K562 (cell line): Measurements from ENCODE around the gene BRMS1. TPM values are rescaled to one million over a fixed set of nuclear protein-coding genes. Genes with fewer than 3 reads are reported as not detected.
A peak's percentile ranks its signal among the peaks of the same experiment; 100 is the strongest.

Experiments used
- CBFB ChIP-seq: sonication (generic); formaldehyde crosslinking; IDR thresholded peaks from 2 replicates; pipeline ENCODE4 v1.4.0; 2020; ENCODE audit warnings: mild to moderate bottlenecking, missing genetic modification reagents
- EHMT2 ChIP-seq: fragments of 450-650 bp; IDR thresholded peaks from 2 replicates; pipeline ENCODE4 v1.6.1; 2018; ENCODE audit warnings: antibody characterized with exemption
- ETV1 ChIP-seq: fragments of 450-650 bp; conservative IDR thresholded peaks from 2 replicates; pipeline ENCODE4 v1.6.1; 2016; ENCODE audit warnings: missing genetic modification characterization, control low read depth, low read depth, missing compliant biosample characterization
- FOXJ3 ChIP-seq: sonication (generic); formaldehyde crosslinking; IDR thresholded peaks from 2 replicates; pipeline ENCODE4 v1.4.0; 2020; ENCODE audit warnings: mild to moderate bottlenecking, missing genetic modification reagents
- GABPB1 ChIP-seq: sonication (generic); formaldehyde crosslinking; IDR thresholded peaks from 2 replicates; pipeline ENCODE4 v1.8.0; 2022; ENCODE audit warnings: mild to moderate bottlenecking, missing genetic modification reagents
- GTF2A2 ChIP-seq: IDR thresholded peaks from 2 replicates; pipeline ENCODE4 v1.6.1; 2016; ENCODE audit warnings: mild to moderate bottlenecking, missing genetic modification characterization, missing compliant biosample characterization
- HNRNPH1 ChIP-seq: fragments of 200-400 bp; formaldehyde crosslinking; optimal IDR thresholded peaks from 2 replicates; pipeline ENCODE3; 2017; ENCODE audit warnings: low read depth, mild to moderate bottlenecking, low read length, moderate library complexity
- KLF10 ChIP-seq: fragments of 250-450 bp; sonication (Bioruptor Pico); IDR thresholded peaks from 2 replicates; pipeline ENCODE4 v1.6.1; 2021; ENCODE audit warnings: matching md5 sums
- PPARD ChIP-seq: fragments of 250-450 bp; sonication (Bioruptor Pico); IDR thresholded peaks from 2 replicates; pipeline ENCODE4 v1.8.0; 2022; ENCODE audit warnings: inconsistent platforms, mild to moderate bottlenecking, moderate library complexity
- RAD51 ChIP-seq: fragments of 450-650 bp; IDR thresholded peaks from 2 replicates; pipeline ENCODE4 v1.7.1; 2016; ENCODE audit warnings: low read depth, mild to moderate bottlenecking, borderline replicate concordance
- SIX5 ChIP-seq, 2 experiments: IDR thresholded peaks; 2 replicates each; pipeline ENCODE4 v1.6.1; 2011; ENCODE audit warnings: low read length in 2 of 2, borderline replicate concordance in 1 of 2, low read depth in 1 of 2, mild to moderate bottlenecking in 1 of 2, moderate library complexity in 1 of 2; ENCODE audit not compliant: insufficient read depth in 1 of 2
- SNIP1 ChIP-seq: fragments of 450-650 bp; IDR thresholded peaks from 2 replicates; pipeline ENCODE4 v1.7.1; 2017; ENCODE audit warnings: low read depth, mild to moderate bottlenecking
- TBL1XR1 ChIP-seq, 2 experiments: IDR thresholded peaks; 2 replicates each; pipeline ENCODE4 v1.6.1; 2012; ENCODE audit warnings: improper control_type of control experiment in 2 of 2, low read length in 2 of 2, mild to moderate bottlenecking in 1 of 2
- ZEB2 ChIP-seq: fragments of 450-650 bp; IDR thresholded peaks from 2 replicates; pipeline ENCODE4 v1.6.1; 2016
- ZNF175 ChIP-seq: fragments of 200-800 bp; sonication (Bioruptor generic); IDR thresholded peaks from 2 replicates; pipeline ENCODE4 v1.6.1; 2016; ENCODE audit warnings: low read depth, mild to moderate bottlenecking, missing genetic modification characterization, missing compliant biosample characterization
- ZNF551 ChIP-seq: fragments of 250-450 bp; sonication (Bioruptor Pico); IDR thresholded peaks from 2 replicates; pipeline ENCODE4 v1.5.0; 2021; ENCODE audit warnings: mild to moderate bottlenecking, moderate library complexity
- ZNF830 ChIP-seq: fragments of 250-450 bp; sonication (Bioruptor Pico); IDR thresholded peaks from 2 replicates; pipeline ENCODE4 v1.5.0; 2021; ENCODE audit warnings: mild to moderate bottlenecking
- polyA plus RNA-seq, 8 experiments: library from polyadenylated mRNA; depleted of rRNA in 4 of 8; stranded (reverse) in 5 of 8; unstranded in 3 of 8; fragments of >200 nt; fragmentation: Nextera tagmentation in 2 of 8; fragmentation: Illumina TruSeq in 1 of 8; extraction: Ambion mirVana in 2 of 8; extraction: Trizol in 1 of 8; gene quantifications; 2 replicates each; pipeline versions ENCODE4 v1.2.1 to v1.2.3, GENCODE V29; 2011 to 2014; ENCODE audit warnings: inconsistent platforms in 1 of 8, missing spikeins in 1 of 8
- total RNA-seq, 7 experiments: library from RNA; depleted of rRNA in 6 of 7; stranded (reverse); fragments of >200 nt in 6 of 7; fragmentation: Illumina TruSeq in 2 of 7; extraction: Trizol in 2 of 7; gene quantifications; 2 replicates each; pipeline versions ENCODE4 v1.2.1 to v1.2.3, GENCODE V29; 2011 to 2021; ENCODE audit warnings: low replicate concordance in 1 of 7
- TF ChIP-seq, protein P1 (sequence below): fragments of 250-450 bp; sonication (Bioruptor Pico); IDR thresholded peaks from 2 replicates; pipeline ENCODE4 v1.4.0; 2020
- TF ChIP-seq, protein P2 (sequence below): fragments of 250-450 bp; sonication (Bioruptor Pico); IDR thresholded peaks from 2 replicates; pipeline ENCODE4 v1.5.0; 2021; ENCODE audit warnings: mild to moderate bottlenecking, moderate library complexity
- TF ChIP-seq, protein P3 (sequence below): fragments of 250-450 bp; sonication (Bioruptor Pico); IDR thresholded peaks from 2 replicates; pipeline ENCODE4 v1.4.0; 2020; ENCODE audit warnings: mild to moderate bottlenecking

Gene BRMS1
- total and polyA plus RNA-seq, 9 of the 15 experiments (the other 6 are each of a cell fraction or from before 2014, with no cell fraction given), result 2.2 to 78.8 (median 33.4) TPM

DNA sequence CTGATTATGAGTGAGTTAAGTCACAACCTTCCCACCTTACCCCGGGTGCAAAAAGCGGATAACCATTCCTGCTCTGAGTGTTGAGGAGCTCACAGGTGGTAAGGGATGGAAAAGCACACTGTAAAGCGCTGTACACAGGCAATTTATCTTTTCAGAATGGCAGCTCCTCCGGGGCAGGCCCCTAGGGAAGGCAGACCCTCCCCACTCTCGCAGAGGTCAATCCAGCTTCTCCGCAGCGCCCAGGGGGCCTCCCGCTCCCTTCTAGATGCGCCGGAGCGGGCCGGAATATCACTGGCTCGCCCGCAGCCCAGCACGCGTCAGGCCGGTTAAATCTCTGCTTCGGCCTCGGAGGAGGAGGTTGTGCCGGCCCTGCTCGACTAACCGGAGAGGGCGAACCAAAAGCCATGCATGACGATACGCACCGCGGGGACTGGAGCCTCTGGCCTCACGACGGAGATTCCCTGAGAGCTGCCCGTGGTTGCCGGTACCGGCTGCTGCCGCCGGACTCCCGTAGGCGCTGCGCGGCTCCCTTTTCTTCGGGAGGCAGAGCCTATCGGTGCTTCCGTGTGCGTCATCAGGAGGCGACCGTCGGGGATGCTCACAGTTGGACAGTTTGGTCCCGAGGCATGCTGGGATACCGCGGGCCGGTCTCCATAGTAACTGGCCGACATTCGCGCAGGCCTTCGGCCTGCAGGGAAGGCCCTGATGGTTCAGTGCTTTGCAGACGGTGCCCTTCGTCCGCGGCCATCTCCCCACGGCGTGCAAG is at the start of gene BRMS1 (continued):
- TF ChIP-seq ZNF175 (no peak), SIX5 (IDR thresholded peaks at IDR 0.05; ENCODE audit: borderline replicate concordance in 1 of 2, insufficient read depth in 1 of 2, low read depth in 1 of 2, low read length in 2 of 2) (peak; percentile 17 to 40; a peak in 1 of 4 replicates), HNRNPH1 (no peak), EHMT2 (no peak), ZEB2 (no peak), PPARD (CRISPR knock-in tag) (no peak), KLF10 (no peak), ZNF830 (CRISPR knock-in tag) (no peak), ZNF551 (no peak), RAD51 (no peak), TBL1XR1 (IDR thresholded peaks at IDR 0.05; ENCODE audit: low read length in 2 of 2) (peak in 1 of 2 experiments; percentile 88; a peak in 2 of 4 replicates), GABPB1 (CRISPR knock-in tag) (peak; percentile 78), FOXJ3 (CRISPR knock-in tag) (no peak), SNIP1 (no peak), GTF2A2 (tag) (no peak), ETV1 (peak; percentile 35; the same call in 1 of the 2 replicates), CBFB (CRISPR knock-in tag) (peak; percentile 75; the same call in 1 of the 2 replicates)
- TF ChIP-seq, protein P1, sequence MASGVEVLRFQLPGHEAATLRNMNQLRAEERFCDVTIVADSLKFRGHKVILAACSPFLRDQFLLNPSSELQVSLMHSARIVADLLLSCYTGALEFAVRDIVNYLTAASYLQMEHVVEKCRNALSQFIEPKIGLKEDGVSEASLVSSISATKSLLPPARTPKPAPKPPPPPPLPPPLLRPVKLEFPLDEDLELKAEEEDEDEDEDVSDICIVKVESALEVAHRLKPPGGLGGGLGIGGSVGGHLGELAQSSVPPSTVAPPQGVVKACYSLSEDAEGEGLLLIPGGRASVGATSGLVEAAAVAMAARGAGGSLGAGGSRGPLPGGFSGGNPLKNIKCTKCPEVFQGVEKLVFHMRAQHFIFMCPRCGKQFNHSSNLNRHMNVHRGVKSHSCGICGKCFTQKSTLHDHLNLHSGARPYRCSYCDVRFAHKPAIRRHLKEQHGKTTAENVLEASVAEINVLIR (CRISPR knock-in tag), result peak; percentile 97
- TF ChIP-seq, protein P2, sequence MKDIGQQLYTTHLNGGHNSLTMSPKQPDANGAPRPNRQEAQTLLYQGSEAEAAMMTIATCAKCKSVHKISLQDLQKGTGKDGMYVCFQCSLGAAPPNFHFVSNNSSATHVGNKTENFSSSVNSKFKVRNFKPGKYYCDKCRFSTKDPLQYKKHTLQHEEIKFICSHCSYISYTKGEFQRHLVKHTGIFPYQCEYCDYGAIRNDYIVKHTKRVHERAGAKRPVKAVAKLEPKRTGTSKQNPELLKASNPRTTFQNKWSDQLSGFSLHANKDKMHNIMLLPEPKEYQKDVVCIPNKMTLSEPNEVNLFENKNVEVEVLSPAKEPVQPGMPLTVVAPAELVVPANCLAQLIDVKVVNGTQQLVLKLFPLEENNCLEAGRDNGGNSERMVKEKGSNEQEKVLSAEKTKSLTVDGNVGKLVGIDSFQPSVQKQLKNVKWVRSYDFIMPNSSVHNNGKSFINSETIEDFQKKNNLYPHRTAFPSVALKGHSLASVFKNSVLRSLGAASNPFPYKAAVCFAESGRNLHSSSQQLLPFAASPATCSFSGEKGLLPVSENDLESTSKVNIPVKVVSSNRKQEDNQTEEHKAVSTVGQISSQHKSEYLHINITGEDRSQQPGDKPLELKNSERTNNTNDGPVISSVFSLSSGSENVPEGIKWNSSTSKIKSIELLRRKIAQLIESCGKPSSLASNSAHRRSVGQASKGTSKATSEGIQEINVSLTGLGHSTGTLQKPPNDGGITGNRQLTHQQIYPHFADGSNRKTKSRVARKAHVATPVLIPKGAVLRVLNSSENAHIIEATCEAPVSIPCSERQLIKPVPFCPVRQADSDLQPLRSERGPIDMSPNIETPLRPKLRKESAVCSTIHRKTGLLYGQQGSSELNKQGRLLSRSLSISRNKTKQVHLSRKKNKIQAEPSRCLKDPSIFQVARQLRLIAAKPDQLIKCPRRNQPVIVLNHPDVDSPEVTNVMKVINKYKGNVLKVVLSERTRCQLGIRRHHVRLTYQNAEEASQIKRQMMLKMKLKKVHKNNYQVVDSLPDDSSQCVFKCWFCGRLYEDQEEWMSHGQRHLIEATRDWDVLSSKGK (CRISPR knock-in tag), result no peak
- TF ChIP-seq, protein P3, sequence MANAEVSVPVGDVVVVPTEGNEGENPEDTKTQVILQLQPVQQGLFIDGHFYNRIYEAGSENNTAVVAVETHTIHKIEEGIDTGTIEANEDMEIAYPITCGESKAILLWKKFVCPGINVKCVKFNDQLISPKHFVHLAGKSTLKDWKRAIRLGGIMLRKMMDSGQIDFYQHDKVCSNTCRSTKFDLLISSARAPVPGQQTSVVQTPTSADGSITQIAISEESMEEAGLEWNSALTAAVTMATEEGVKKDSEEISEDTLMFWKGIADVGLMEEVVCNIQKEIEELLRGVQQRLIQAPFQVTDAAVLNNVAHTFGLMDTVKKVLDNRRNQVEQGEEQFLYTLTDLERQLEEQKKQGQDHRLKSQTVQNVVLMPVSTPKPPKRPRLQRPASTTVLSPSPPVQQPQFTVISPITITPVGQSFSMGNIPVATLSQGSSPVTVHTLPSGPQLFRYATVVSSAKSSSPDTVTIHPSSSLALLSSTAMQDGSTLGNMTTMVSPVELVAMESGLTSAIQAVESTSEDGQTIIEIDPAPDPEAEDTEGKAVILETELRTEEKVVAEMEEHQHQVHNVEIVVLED (CRISPR knock-in tag), result no peak
